HepG2 (cell line): Measurements from ENCODE around the gene ZNF451. TPM values are rescaled to one million over a fixed set of nuclear protein-coding genes. Genes with fewer than 3 reads are reported as not detected.

Experiments
- ATF1 ChIP-seq: IDR thresholded peaks from 2 replicates; pipeline ENCODE4 v1.6.1; 2016; ENCODE audit warnings: mild to moderate bottlenecking, control low read depth
- GABPB1 ChIP-seq: IDR thresholded peaks from 2 replicates; pipeline ENCODE4 v1.6.1; 2016; ENCODE audit warnings: mild to moderate bottlenecking, missing genetic modification reagents, moderate library complexity, missing compliant biosample characterization
- HES4 ChIP-seq: sonication (generic); formaldehyde crosslinking; IDR thresholded peaks from 2 replicates; pipeline ENCODE4 v1.9.0; 2021; ENCODE audit warnings: mild to moderate bottlenecking, missing genetic modification reagents, borderline replicate concordance
- JUNB ChIP-seq: sonication (generic); formaldehyde crosslinking; IDR thresholded peaks from 2 replicates; pipeline ENCODE4 v1.8.0; 2022; ENCODE audit warnings: missing genetic modification reagents, mild to moderate bottlenecking, borderline replicate concordance
- MXD3 ChIP-seq: IDR thresholded peaks from 2 replicates; pipeline ENCODE4 v1.6.1; 2016; ENCODE audit warnings: mild to moderate bottlenecking, missing biosample characterization, missing genetic modification reagents
- PITX1 ChIP-seq: sonication (generic); formaldehyde crosslinking; IDR thresholded peaks from 2 replicates; pipeline ENCODE4 v1.5.1; 2020; ENCODE audit warnings: mild to moderate bottlenecking, missing genetic modification reagents
- SP2 ChIP-seq: sonication (generic); formaldehyde crosslinking; IDR thresholded peaks from 2 replicates; pipeline ENCODE4 v1.5.1; 2020; ENCODE audit warnings: mild to moderate bottlenecking, missing genetic modification reagents
- SUZ12 ChIP-seq: fragments of 150-350 bp; IDR thresholded peaks from 2 replicates; pipeline ENCODE4 v1.6.1; 2014; ENCODE audit warnings: low read depth, low read length
- UBTF ChIP-seq: sonication (generic); formaldehyde crosslinking; IDR thresholded peaks from 2 replicates; pipeline ENCODE4 v1.4.0; 2020; ENCODE audit warnings: mild to moderate bottlenecking, missing genetic modification reagents
- ZNF138 ChIP-seq: sonication (generic); formaldehyde crosslinking; IDR thresholded peaks from 2 replicates; pipeline ENCODE4 v1.5.0; 2020; ENCODE audit warnings: mild to moderate bottlenecking, low read depth, missing genetic modification reagents
- ZNF350 ChIP-seq: sonication (generic); formaldehyde crosslinking; IDR thresholded peaks from 2 replicates; pipeline ENCODE4 v1.4.0; 2020; ENCODE audit warnings: mild to moderate bottlenecking, low read depth, missing genetic modification reagents, borderline replicate concordance
- ZNF543 ChIP-seq: sonication (generic); formaldehyde crosslinking; IDR thresholded peaks from 2 replicates; pipeline ENCODE4 v1.4.0; 2020; ENCODE audit warnings: mild to moderate bottlenecking, missing genetic modification reagents
- ZSCAN31 ChIP-seq: sonication (generic); formaldehyde crosslinking; IDR thresholded peaks from 2 replicates; pipeline ENCODE4 v1.5.0; 2020; ENCODE audit warnings: low read depth, mild to moderate bottlenecking, missing genetic modification reagents
- polyA plus RNA-seq, 8 experiments: library from polyadenylated mRNA; depleted of rRNA in 3 of 8; stranded (reverse) in 7 of 8; unstranded in 1 of 8; fragments of >200 nt; fragmentation: Illumina TruSeq in 4 of 8; extraction: Trizol in 4 of 8; gene quantifications; 2 replicates each; pipeline versions ENCODE4 v1.2.1 to v1.2.3, GENCODE V29; 2011 to 2016; ENCODE audit warnings: low read depth in 4 of 8, missing spikeins in 1 of 8, mixed read lengths in 1 of 8; ENCODE audit not compliant: insufficient read depth in 1 of 8
- total RNA-seq, 5 experiments: library from RNA; depleted of rRNA; stranded (reverse); fragments of >200 nt; fragmentation: Illumina TruSeq; extraction: Trizol; gene quantifications; 2 replicates each; pipeline ENCODE4 v1.2.3, GENCODE V29; 2016; ENCODE audit warnings: low read depth in 1 of 5
- TF ChIP-seq, protein P1 (sequence below): sonication (generic); formaldehyde crosslinking; IDR thresholded peaks from 2 replicates; pipeline ENCODE4 v1.4.0; 2020; ENCODE audit warnings: missing genetic modification reagents
- TF ChIP-seq, protein P2 (sequence below): sonication (generic); IDR thresholded peaks from 2 replicates; pipeline ENCODE4 v1.6.1; 2016; ENCODE audit warnings: low read depth, borderline replicate concordance
- TF ChIP-seq, protein P3 (sequence below): sonication (generic); formaldehyde crosslinking; IDR thresholded peaks from 2 replicates; pipeline ENCODE4 v1.5.0; 2020; ENCODE audit warnings: mild to moderate bottlenecking, missing genetic modification reagents, borderline replicate concordance
- TF ChIP-seq, protein P4 (sequence below): sonication (generic); formaldehyde crosslinking; IDR thresholded peaks from 2 replicates; pipeline ENCODE4 v1.5.0; 2020; ENCODE audit warnings: missing genetic modification reagents

Gene ZNF451
- total and polyA plus RNA-seq, 2 of the 13 experiments (the other 11 are each of a cell fraction or from before 2014, with no cell fraction given), result 32.1 to 65.7 TPM

DNA sequence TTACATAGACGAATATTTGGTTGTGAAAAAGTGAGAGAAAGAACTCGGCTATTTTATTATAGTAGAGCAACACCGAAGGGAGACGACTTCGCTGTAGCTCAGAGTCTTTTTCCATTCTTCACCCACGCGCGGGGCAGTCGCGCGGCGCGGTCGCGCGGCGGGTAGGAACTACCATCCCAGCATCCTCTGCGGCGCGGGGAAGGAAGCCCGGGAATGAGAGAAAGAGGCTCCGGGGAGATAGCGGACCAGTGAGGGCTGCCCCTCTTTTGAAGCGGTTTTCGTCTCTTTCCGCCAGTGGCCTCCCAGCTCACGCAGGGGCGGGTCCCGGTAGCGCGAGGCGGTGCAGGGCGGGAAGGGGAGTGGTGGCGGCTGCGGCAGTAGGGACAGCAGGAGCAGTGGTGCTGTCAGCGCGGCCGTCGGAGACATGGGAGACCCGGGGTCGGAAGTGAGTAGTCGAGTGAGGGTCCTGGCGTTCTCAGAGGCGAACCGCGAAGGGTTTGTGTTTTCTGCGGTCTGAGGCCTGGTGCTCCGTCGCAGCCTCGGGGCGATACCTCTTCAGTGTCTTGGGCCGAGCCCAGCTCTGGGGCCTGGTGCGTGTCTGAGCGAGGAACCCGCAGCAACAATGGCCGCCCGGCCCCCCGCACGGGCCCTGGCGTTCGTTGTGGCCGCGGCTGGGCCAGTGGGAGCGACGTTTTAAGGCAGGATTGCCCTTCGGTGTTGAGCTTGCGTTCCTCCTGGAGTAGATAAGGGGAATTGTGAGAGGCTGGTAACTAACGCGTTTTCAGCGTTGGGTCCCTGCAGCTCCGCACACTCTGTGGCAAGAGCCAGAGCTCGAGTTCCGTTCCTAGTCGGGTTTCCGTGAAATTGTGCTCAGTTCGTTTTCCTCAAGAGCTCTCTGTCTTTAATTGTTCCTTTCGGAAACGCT is 43.4 kb upstream of the ZNF451 start, which contains the start of gene KIAA1586 (continued):
- TF ChIP-seq, protein P1, sequence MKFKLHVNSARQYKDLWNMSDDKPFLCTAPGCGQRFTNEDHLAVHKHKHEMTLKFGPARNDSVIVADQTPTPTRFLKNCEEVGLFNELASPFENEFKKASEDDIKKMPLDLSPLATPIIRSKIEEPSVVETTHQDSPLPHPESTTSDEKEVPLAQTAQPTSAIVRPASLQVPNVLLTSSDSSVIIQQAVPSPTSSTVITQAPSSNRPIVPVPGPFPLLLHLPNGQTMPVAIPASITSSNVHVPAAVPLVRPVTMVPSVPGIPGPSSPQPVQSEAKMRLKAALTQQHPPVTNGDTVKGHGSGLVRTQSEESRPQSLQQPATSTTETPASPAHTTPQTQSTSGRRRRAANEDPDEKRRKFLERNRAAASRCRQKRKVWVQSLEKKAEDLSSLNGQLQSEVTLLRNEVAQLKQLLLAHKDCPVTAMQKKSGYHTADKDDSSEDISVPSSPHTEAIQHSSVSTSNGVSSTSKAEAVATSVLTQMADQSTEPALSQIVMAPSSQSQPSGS (CRISPR knock-in tag), result peak; percentile 83; the same call in 1 of the 2 replicates
- TF ChIP-seq SP2 (CRISPR knock-in tag) (peak; percentile 80), GABPB1 (CRISPR knock-in tag) (peak; percentile 93), ATF1 (CRISPR knock-in tag) (peak; percentile 76), HES4 (CRISPR knock-in tag) (peak; percentile 33; the same call in 1 of the 2 replicates), ZNF138 (CRISPR knock-in tag) (0 out of 2 replicates have a peak, but pooled peaks have one; percentile 67), JUNB (CRISPR knock-in tag) (peak; percentile 75), PITX1 (peak; percentile 67), ZNF543 (CRISPR knock-in tag) (peak; percentile 44; the same call in 1 of the 2 replicates), MXD3 (CRISPR knock-in tag) (peak; percentile 29; the same call in 1 of the 2 replicates), ZNF350 (CRISPR knock-in tag) (peak; percentile 74; the same call in 1 of the 2 replicates), ZSCAN31 (CRISPR knock-in tag) (0 out of 2 replicates have a peak, but pooled peaks have one; percentile 29), UBTF (CRISPR knock-in tag) (peak; percentile 95), SUZ12 (peak; percentile 37; the same call in 1 of the 2 replicates)
- TF ChIP-seq, protein P2, sequence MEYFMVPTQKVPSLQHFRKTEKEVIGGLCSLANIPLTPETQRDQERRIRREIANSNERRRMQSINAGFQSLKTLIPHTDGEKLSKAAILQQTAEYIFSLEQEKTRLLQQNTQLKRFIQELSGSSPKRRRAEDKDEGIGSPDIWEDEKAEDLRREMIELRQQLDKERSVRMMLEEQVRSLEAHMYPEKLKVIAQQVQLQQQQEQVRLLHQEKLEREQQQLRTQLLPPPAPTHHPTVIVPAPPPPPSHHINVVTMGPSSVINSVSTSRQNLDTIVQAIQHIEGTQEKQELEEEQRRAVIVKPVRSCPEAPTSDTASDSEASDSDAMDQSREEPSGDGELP, result peak; percentile 12; the same call in 1 of the 2 replicates
- TF ChIP-seq, protein P3, sequence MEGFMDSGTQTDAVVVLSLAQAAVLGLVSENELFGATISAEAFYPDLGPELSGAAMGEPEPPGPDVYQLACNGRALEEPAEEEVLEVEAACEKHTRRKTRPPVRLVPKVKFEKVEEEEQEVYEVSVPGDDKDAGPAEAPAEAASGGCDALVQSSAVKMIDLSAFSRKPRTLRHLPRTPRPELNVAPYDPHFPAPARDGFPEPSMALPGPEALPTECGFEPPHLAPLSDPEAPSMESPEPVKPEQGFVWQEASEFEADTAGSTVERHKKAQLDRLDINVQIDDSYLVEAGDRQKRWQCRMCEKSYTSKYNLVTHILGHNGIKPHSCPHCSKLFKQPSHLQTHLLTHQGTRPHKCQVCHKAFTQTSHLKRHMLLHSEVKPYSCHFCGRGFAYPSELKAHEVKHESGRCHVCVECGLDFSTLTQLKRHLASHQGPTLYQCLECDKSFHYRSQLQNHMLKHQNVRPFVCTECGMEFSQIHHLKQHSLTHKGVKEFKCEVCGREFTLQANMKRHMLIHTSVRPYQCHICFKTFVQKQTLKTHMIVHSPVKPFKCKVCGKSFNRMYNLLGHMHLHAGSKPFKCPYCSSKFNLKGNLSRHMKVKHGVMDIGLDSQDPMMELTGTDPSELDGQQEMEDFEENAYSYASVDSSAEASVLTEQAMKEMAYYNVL (CRISPR knock-in tag), result peak; percentile 69
- TF ChIP-seq, protein P4, sequence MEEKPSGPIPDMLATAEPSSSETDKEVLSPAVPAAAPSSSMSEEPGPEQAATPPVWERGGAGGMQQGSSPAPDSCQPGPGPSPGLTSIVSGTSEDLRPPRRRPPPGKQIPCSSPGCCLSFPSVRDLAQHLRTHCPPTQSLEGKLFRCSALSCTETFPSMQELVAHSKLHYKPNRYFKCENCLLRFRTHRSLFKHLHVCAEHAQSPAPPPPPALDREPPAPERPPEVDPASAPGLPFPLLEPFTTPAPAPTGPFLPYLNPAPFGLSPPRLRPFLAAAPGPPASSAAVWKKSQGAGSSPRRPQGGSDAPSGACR, result peak; percentile 58
